Adipocyte (in vitro differentiated cells): ENCODE measurements around the gene FLYWCH1.
A peak's percentile ranks its signal among the peaks of the same experiment; 100 is the strongest.
"Not testable (repeated sequence)": the region's sequence is repeated elsewhere in the genome, so short reads cannot be mapped to it uniquely, and the experiment has no call there.

Experiments
- DNase-seq: peaks from one replicate; pipeline ENCODE4 v3.0.0-alpha.2; 2015; ENCODE audit warnings: low read depth
- H3K27me3 ChIP-seq: replicated peaks from 2 replicates; pipeline ENCODE4 v1.7.0; 2013; ENCODE audit warnings: mild to moderate bottlenecking, low read length, moderate library complexity; ENCODE audit not compliant: control insufficient read depth, insufficient read depth
- H3K36me3 ChIP-seq: 2 replicates; pipeline ENCODE4 v1.7.0; 2013; ENCODE audit warnings: low read length, mild to moderate bottlenecking, moderate library complexity; ENCODE audit not compliant: control insufficient read depth, insufficient read depth, severe bottlenecking
- H3K4me1 ChIP-seq: 2 replicates; pipeline ENCODE4 v1.7.0; 2013; ENCODE audit warnings: mild to moderate bottlenecking, low read length, moderate library complexity; ENCODE audit not compliant: control insufficient read depth, insufficient read depth
- H3K4me3 ChIP-seq: 2 replicates; pipeline ENCODE4 v1.7.0; 2013; ENCODE audit warnings: mild to moderate bottlenecking, low read length, moderate library complexity
- H3K9ac ChIP-seq: 2 replicates; pipeline ENCODE4 v1.7.0; 2013; ENCODE audit warnings: mild to moderate bottlenecking, low read length, moderate library complexity
- H3K9me3 ChIP-seq: 2 replicates; pipeline ENCODE4 v1.7.0; 2013; ENCODE audit warnings: mild to moderate bottlenecking, low read length, moderate library complexity; ENCODE audit not compliant: control insufficient read depth

FLYWCH1 gene

GRCh38 chr16:2902337-2903130 lies 9.2 kb upstream of the FLYWCH1 start:
- Histone ChIP-seq H3K4me1 (peaks cover 9% of the 10 kb centered on the region), H3K9me3 (no peaks in the 10 kb centered on the region), H3K27me3 (no peaks in the 10 kb centered on the region), H3K4me3 (no peak overlapping the region), H3K36me3 (peaks cover 9% of the 10 kb centered on the region), H3K9ac (no peak overlapping the region)
- no peak for DNase-seq

DNA sequence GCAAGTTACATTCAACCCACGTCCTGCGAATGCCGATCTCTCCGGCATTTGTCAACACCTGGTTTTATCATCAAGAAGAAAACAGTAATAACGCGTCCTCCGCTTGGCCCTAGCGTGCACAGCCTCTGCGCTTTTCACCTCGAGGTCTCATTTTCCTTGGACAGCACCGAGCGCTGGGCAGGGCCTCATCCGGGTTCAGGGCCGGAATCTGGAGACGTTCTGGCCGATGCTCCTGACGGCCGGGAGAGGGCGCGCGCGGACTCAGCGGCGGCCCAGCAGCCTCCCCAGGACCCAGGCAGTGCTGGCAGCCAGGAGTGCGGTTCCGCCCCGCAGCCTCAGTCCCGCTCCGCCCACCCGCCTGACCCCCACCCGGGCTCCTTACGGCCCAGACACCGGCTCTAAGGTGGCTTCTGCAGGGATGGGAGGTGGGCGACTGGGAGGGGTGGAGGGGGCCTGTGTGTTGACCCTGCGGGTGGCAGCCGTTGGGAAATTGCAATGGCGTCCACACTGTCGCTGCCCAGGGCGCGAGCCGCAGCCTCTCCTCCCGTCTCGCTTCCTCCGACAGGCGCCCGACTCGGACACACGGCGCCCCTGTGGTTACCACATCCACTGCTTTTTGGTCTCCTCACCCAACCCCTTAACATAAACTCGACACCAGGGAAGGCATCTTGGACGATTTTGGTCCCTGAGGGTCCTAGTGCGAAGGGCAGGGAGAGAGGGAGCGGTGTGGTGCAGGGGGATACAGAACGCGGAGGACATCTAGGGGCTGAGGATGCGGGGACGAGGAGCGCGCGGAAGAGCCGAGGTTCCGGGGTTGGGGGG lies 7.4 kb upstream of the FLYWCH1 start:
- H3K9ac ChIP-seq: peak overlapping the region; percentile 90
- peaks cover 9% of the 10 kb centered on the region for H3K4me1 ChIP-seq
- peak; percentile 96 for DNase-seq
- H3K9me3 ChIP-seq: no peaks in the 10 kb centered on the region
- peaks cover 6% of the 10 kb centered on the region for H3K36me3 ChIP-seq
- H3K27me3 ChIP-seq: no peaks in the 10 kb centered on the region
- H3K4me3 ChIP-seq: peak overlapping the region; percentile 89

- peak overlapping the region; percentile 90 for H3K9ac ChIP-seq
These were observed 6.8 kb upstream of the FLYWCH1 start for GRCh38 chr16:2904922-2905240.

GRCh38 chr16:2905241-2905987 lies 6.3 kb upstream of the FLYWCH1 start:
- no peaks in the 10 kb centered on the region for H3K9me3 ChIP-seq
- H3K27me3 ChIP-seq: no peaks in the 10 kb centered on the region
- H3K36me3 ChIP-seq: peaks cover 5% of the 10 kb centered on the region
- peaks cover 13% of the 10 kb centered on the region for H3K4me1 ChIP-seq
- DNase-seq: peak; percentile 100
- H3K4me3 ChIP-seq: peak overlapping the region; percentile 89
- peak overlapping the region; percentile 90 for H3K9ac ChIP-seq

More at GRCh38 chr16:2904922-2905240, 6.8 kb upstream of the FLYWCH1 start:
- Histone ChIP-seq H3K4me3 (peak overlapping the region; percentile 89), H3K36me3 (peaks cover 5% of the 10 kb centered on the region), H3K4me1 (peaks cover 9% of the 10 kb centered on the region), H3K27me3 (no peaks in the 10 kb centered on the region), H3K9me3 (no peaks in the 10 kb centered on the region)
- DNase-seq: no peak

- no peak overlapping the region for H3K9ac ChIP-seq
- H3K27me3 ChIP-seq: no peaks in the 10 kb centered on the region
- H3K9me3 ChIP-seq: no peaks in the 10 kb centered on the region
- peaks cover 1% of the 10 kb centered on the region for H3K36me3 ChIP-seq
- no peak for DNase-seq
- peak overlapping the region; percentile 46 for H3K4me3 ChIP-seq
- H3K4me1 ChIP-seq: peaks cover 18% of the 10 kb centered on the region
These were observed 5.7 kb upstream of the FLYWCH1 start for GRCh38 chr16:2905988-2906387.

DNA sequence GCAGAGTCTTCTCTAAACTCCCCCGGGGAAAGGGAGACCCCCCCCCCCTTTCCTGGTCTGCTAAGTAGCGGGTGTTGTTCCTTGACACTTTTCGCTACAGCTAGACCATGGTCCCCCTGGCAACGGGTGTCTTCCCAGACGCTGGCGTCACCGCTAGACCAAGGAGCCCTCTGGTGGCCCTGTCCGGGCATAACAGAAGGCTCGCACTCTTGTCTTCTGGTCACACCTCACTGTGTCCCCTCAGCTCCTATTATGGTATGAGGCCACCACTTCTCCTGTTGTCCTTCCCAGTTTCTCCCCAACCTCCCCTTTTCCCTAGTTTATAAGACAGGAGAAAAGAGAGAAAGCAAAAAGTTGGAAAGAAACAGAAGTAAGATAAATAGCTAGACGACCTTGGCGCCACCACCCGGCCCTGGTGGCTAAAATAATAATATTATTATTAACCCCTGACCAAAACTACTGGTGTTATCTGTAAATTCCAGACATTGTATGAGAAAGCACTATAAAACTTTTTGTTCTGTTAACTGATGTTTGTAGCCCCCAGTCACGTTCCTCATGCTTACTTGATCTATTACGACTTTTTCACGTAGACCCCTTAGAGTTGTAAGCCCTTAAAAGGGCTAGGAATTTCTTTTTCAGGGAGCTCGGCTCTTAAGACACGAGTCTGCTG lies 4.5 kb upstream of the FLYWCH1 start:
- H3K4me1 ChIP-seq: peaks cover 23% of the 10 kb centered on the region
- not testable (repeated sequence) for H3K4me3 ChIP-seq, H3K9me3 ChIP-seq, H3K36me3 ChIP-seq, H3K9ac ChIP-seq, H3K27me3 ChIP-seq
- DNase-seq: peak; percentile 75

- H3K9ac ChIP-seq: no peak overlapping the region
- H3K4me3 ChIP-seq: no peak overlapping the region
- no peaks in the 10 kb centered on the region for H3K27me3 ChIP-seq
- peaks cover 15% of the 10 kb centered on the region for H3K36me3 ChIP-seq
- H3K9me3 ChIP-seq: no peaks in the 10 kb centered on the region
- peaks cover 33% of the 10 kb centered on the region for H3K4me1 ChIP-seq
- peak; percentile 60 for DNase-seq
These were observed 1.2 kb upstream of the FLYWCH1 start for GRCh38 chr16:2910441-2910969.

GRCh38 chr16:2912330-2913199 lies 834 bp downstream of the FLYWCH1 start:
- peak; percentile 82 for DNase-seq
- peaks cover 15% of the 10 kb centered on the region for H3K36me3 ChIP-seq

GRCh38 chr16:2913603-2914002 lies 1.9 kb downstream of the FLYWCH1 start:
- H3K4me3 ChIP-seq: peak overlapping the region; percentile 96
- H3K27me3 ChIP-seq: no peaks in the 10 kb centered on the region
- H3K36me3 ChIP-seq: peaks cover 15% of the 10 kb centered on the region
- peaks cover 37% of the 10 kb centered on the region for H3K4me1 ChIP-seq
- H3K9ac ChIP-seq: peak overlapping the region; percentile 95
- no peaks in the 10 kb centered on the region for H3K9me3 ChIP-seq
- no peak for DNase-seq

More at GRCh38 chr16:2912330-2913199, 834 bp downstream of the FLYWCH1 start:
- Histone ChIP-seq H3K4me3 (peak overlapping the region; percentile 96), H3K27me3 (no peaks in the 10 kb centered on the region), H3K4me1 (peaks cover 37% of the 10 kb centered on the region), H3K9me3 (no peaks in the 10 kb centered on the region), H3K9ac (peak overlapping the region; percentile 95)

- no peak overlapping the region for H3K9ac ChIP-seq
- no peaks in the 10 kb centered on the region for H3K27me3 ChIP-seq
- H3K4me1 ChIP-seq: peaks cover 40% of the 10 kb centered on the region
- DNase-seq: no peak
- peaks cover 15% of the 10 kb centered on the region for H3K36me3 ChIP-seq
- H3K4me3 ChIP-seq: no peak overlapping the region
- no peaks in the 10 kb centered on the region for H3K9me3 ChIP-seq
These were observed 2.5 kb downstream of the FLYWCH1 start for GRCh38 chr16:2914233-2914632.
